Breast epithelium (tissue), 4 donors: Measurements from ENCODE around the gene CRYGB. TPM values are rescaled to one million over a fixed set of nuclear protein-coding genes. Genes with fewer than 3 reads are reported as not detected.

ENCODE experiments used
- DNase-seq, 2 donors: peaks; one replicate each; pipeline ENCODE4 v3.0.0-alpha.2; 2019; ENCODE audit warnings: low spot score in 2 of 2
- H3K27ac ChIP-seq, 2 donors: fragments of 200-600 bp; sonication (generic) in 1 of 2; one replicate each; pipeline ENCODE4 v1.5.1; 2016 to 2019; ENCODE audit warnings: mild to moderate bottlenecking in 1 of 2
- H3K27me3 ChIP-seq, 2 donors: fragments of 200-600 bp; sonication (generic) in 1 of 2; one replicate each; pipeline versions ENCODE4 v1.5.1 to v1.6.0; 2017 to 2019; ENCODE audit warnings: control low read depth in 1 of 2, mild to moderate bottlenecking in 1 of 2
- H3K36me3 ChIP-seq: fragments of 200-600 bp; one replicate; pipeline ENCODE4 v1.5.1; 2019
- H3K4me1 ChIP-seq, 2 donors: fragments of 200-600 bp; sonication (generic); one replicate each; pipeline ENCODE4 v1.5.1; 2016 to 2019; ENCODE audit warnings: control low read depth in 1 of 2
- H3K4me3 ChIP-seq, 3 donors: fragments of 200-600 bp; sonication (generic); 1 replicate in 2 of 3; 2 replicates in 1 of 3; pipeline ENCODE4 v1.5.1; 2016 to 2019; ENCODE audit warnings: mild to moderate bottlenecking in 3 of 3, moderate library complexity in 2 of 3
- H3K9me3 ChIP-seq, 2 donors: fragments of 200-600 bp; sonication (generic) in 1 of 2; one replicate each; pipeline ENCODE4 v1.5.1; 2016 to 2019; ENCODE audit warnings: control low read depth in 1 of 2
- POLR2A ChIP-seq: fragments of 450-650 bp; IDR thresholded peaks from one replicate; pipeline ENCODE4 v1.6.1; 2016; ENCODE audit warnings: antibody characterized with exemption, mild to moderate bottlenecking, moderate library complexity
- POLR2AphosphoS5 ChIP-seq, 3 donors: sonication (generic); formaldehyde crosslinking; IDR thresholded peaks; one replicate each; pipeline ENCODE4 v1.6.1; 2017; ENCODE audit warnings: antibody characterized with exemption in 3 of 3
- intact Hi-C: fragments of 100-400 bp; cut with DNase I; formaldehyde crosslinking; loops from one replicate; pipeline ENCODE4 v1.15.1; 2023; ENCODE audit warnings: low total_unique reads
- total RNA-seq, 3 donors: library from RNA; depleted of rRNA; stranded (reverse); fragments of >200 nt; gene quantifications; one replicate each; pipeline ENCODE4 v1.1.0, GENCODE V29; 2016
- TF ChIP-seq, protein P1 (sequence below), 3 donors: fragments of 450-650 bp; IDR thresholded peaks; one replicate each; pipeline ENCODE4 v1.5.1; 2016 to 2017; ENCODE audit warnings: antibody characterized with exemption in 3 of 3, mild to moderate bottlenecking in 3 of 3, moderate library complexity in 3 of 3

The CRYGB gene
- not detected for total RNA-seq

- Histone ChIP-seq H3K27ac (no peak within 1 kb of the TSS), H3K27me3 (no peaks in the 10 kb centered on the region), H3K4me3 (no peak within 1 kb of the TSS), H3K9me3 (no peaks in the 10 kb centered on the region), H3K36me3 (no peaks in the 10 kb centered on the region), H3K4me1 (no peaks in the 10 kb centered on the region)
- no peak for TF ChIP-seq POLR2A
- intact Hi-C loops: no loop called here
- DNase-seq: no peak
Observed at GRCh38 chr2:208146006-208146405, at the start of gene CRYGB. Gene CRYGB (minus strand): TSS chr2:208146158. CDS start chr2:208146120, 38 bp downstream.

DNA sequence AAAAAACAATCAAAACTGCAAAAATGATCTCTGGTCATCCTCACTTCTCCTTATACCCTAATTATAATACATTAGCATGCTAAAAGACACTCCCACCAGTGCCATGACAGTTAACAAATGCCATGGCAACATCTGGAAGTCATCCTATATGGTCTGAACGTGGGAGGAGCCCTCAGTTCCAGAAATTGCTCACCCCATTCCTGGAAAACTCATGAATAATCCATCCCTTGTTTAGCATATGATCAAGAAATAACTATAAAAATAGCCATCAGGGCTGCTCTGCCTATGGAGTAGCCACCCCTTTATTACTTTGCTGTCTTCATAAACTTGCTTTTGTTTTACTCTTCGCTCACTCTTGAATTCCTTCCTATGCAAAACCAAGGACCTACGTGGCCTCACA is 49.6 kb upstream of the CRYGB start:
- Histone ChIP-seq H3K27ac (no peak overlapping the region), H3K36me3 (no peaks in the 10 kb centered on the region), H3K4me1 (no peaks in the 10 kb centered on the region), H3K9me3 (no peaks in the 10 kb centered on the region), H3K4me3 (no peak overlapping the region), H3K27me3 (no peaks in the 10 kb centered on the region)
- TF ChIP-seq, protein P1, sequence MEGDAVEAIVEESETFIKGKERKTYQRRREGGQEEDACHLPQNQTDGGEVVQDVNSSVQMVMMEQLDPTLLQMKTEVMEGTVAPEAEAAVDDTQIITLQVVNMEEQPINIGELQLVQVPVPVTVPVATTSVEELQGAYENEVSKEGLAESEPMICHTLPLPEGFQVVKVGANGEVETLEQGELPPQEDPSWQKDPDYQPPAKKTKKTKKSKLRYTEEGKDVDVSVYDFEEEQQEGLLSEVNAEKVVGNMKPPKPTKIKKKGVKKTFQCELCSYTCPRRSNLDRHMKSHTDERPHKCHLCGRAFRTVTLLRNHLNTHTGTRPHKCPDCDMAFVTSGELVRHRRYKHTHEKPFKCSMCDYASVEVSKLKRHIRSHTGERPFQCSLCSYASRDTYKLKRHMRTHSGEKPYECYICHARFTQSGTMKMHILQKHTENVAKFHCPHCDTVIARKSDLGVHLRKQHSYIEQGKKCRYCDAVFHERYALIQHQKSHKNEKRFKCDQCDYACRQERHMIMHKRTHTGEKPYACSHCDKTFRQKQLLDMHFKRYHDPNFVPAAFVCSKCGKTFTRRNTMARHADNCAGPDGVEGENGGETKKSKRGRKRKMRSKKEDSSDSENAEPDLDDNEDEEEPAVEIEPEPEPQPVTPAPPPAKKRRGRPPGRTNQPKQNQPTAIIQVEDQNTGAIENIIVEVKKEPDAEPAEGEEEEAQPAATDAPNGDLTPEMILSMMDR (IDR thresholded peaks at IDR 0.05): no peak
- TF ChIP-seq POLR2AphosphoS5 (IDR thresholded peaks at IDR 0.05) (no peak), POLR2A (no peak)
- DNase-seq: no peak
- intact Hi-C loops: no loop called here

DNA sequence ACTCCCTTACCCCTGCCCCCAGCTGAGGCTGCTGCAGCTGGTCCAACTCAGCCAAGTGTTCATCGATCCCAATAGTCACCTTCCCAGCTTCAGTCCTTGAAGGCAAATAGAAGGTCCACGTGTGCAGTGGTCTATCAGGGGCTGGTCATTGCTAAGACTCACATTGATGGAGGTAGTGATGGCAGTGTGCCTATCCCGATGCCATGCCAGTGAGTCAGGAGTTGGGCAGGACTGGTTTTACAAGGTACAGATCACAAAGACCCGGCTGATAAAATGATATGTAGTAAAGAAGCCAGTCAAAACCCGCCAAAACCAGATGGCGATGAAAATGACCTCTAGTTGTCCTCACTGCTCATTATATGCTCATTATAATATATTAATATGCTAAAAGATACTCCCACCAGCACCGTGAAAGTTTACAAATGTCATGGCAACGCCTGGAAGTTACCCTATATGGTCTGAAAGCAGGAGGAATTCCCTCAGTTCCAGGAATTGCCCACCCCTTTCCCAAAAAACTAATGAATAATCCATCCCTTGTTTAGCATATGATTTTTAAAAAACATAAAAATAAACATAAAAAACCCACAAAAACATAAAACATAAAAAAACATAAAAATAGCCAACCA is 46.8 kb upstream of the CRYGB start:
- H3K4me3 ChIP-seq: no peak overlapping the region
- no peaks in the 10 kb centered on the region for H3K36me3 ChIP-seq
- H3K9me3 ChIP-seq: no peaks in the 10 kb centered on the region
- no peaks in the 10 kb centered on the region for H3K4me1 ChIP-seq
- no peak overlapping the region for H3K27ac ChIP-seq
- intact Hi-C loops: no loop called here
- DNase-seq: no peak
- TF ChIP-seq POLR2AphosphoS5 (IDR thresholded peaks at IDR 0.05) (no peak), POLR2A (no peak)
- TF ChIP-seq, protein P1 (IDR thresholded peaks at IDR 0.05): no peak
- H3K27me3 ChIP-seq: no peaks in the 10 kb centered on the region

DNA sequence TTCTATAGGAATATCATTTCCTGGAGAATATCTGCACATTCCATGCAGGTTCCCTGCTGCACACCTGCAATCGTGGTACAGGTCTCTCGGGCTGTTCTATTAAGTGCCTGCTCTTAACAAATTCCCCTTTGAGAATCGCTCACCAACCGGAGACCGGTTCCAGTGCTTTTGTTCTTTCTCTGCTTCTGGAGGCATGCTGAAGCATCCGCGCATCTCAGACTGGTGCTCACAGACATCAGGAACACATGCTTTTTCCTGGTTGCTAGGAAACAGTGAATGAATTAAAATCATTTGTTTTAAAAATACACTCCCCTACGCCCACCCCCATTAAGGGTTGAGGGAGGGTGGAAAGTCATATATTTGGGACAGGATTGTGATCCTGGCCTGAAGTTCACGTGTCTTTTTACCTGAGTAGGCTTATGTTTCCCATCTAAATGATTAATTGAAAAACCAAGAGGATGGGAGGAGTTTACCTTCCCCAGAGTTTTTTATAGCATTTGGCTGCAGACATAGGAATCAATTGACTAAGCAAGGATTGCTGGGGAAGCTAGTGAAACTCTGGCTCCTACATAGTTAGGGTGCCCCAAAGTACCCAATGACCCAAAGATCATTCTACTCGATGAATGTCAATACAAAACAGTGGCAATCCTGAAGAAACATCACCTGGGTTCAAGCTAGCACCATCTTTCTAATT is 44.0 kb upstream of the CRYGB start, which contains the start of gene C2orf80:
C2orf80 (minus strand) TSS at position 221 of the 694 bp plus-strand sequence. CDS start 3,044 bp downstream, outside the sequence.
- no peaks in the 10 kb centered on the region for H3K4me1 ChIP-seq
- H3K4me3 ChIP-seq: no peak within 1 kb of the TSS
- H3K9me3 ChIP-seq: no peaks in the 10 kb centered on the region
- H3K27ac ChIP-seq: no peak within 1 kb of the TSS
- no peak for DNase-seq
- intact Hi-C loops: no loop called here
- H3K27me3 ChIP-seq: no peaks in the 10 kb centered on the region
- no peaks in the 10 kb centered on the region for H3K36me3 ChIP-seq
- TF ChIP-seq POLR2A (no peak), POLR2AphosphoS5 (IDR thresholded peaks at IDR 0.05) (no peak)
- TF ChIP-seq, protein P1 (IDR thresholded peaks at IDR 0.05): no peak

DNA sequence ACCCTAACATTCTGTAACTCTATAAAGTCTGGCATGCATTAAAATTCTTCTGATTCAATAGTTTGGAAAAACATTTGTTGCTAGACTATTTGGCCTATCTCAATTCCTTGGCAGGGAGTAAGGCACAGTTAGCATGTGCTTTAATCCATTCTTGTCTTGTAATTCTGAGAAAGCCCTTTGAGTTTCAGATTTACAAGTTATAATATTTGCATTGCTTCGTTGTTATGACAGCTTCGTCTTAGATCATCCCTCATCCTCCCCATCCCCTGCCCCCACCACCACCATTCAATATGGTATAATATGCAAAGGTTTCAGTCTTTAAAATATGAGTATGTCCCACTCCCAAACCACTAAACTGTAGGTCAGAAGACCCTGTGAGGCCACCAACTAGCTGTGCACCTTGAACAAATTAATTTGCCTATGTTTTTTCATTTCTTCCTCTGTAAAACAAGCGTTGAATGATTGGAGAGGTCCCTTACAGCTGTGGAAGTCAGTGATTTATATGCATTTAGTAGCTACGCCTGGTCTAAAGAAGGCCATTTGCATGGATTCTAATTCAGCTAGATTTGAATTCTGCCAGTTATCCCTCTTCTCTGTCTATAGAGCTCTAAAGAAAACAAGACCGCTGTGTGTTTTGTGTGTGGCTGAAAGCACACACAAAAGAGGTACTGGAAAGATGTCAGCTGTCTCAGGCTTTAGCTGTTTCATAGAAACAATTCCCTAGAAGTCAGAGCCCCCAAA is 43.3 kb upstream of the CRYGB start:
- no peak for TF ChIP-seq POLR2A
- TF ChIP-seq, protein P1 (IDR thresholded peaks at IDR 0.05): no peak
- TF ChIP-seq POLR2AphosphoS5 (IDR thresholded peaks at IDR 0.05): no peak
- no peaks in the 10 kb centered on the region for H3K27me3 ChIP-seq
- intact Hi-C loops: no loop called here

More for the DNA sequence above, 43.3 kb upstream of the CRYGB start:
- DNase-seq: no peak
- no peaks in the 10 kb centered on the region for H3K9me3 ChIP-seq
- no peak overlapping the region for H3K4me3 ChIP-seq
- H3K36me3 ChIP-seq: no peaks in the 10 kb centered on the region
- H3K4me1 ChIP-seq: no peaks in the 10 kb centered on the region
- no peak overlapping the region for H3K27ac ChIP-seq
